HG03159 (cell line): Measurements from ENCODE around the gene PCLO.
"Not testable (repeated sequence)": the region's sequence is repeated elsewhere in the genome, so short reads cannot be mapped to it uniquely, and the experiment has no call there.

Experiments
- ATAC-seq: cut with Tn5 transposase; IDR thresholded peaks from one replicate; pipeline ENCODE4 v1.9.1; 2021; ENCODE audit warnings: mild to moderate bottlenecking, moderate library complexity; ENCODE audit not compliant: unreplicated experiment

Gene PCLO

GRCh38 chr7:82745117-82745516 lies 417.6 kb downstream of the PCLO start:
- ATAC-seq = no peak

- no peak for ATAC-seq
Measured at GRCh38 chr7:82742163-82742562, 420.5 kb downstream of the PCLO start.

DNA sequence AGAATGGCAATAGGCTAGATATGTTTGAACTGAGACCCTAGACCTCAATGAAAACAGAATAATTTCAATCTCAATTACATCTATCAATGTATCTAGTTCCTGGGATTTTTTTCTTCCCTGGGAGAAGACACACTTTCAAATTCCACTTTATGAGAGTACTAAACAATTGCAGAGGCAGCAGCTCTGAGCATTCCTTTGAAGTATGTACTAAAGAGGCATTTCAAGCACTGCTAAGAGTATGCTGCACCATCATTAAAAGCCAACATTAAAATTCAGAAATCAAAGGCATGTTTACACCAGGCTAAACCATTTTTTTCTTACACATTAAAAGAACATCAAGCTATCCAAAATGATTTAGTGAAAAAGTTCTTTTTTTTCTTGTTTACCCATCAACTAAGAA lies 421.2 kb downstream of the PCLO start:
- no peak for ATAC-seq

DNA sequence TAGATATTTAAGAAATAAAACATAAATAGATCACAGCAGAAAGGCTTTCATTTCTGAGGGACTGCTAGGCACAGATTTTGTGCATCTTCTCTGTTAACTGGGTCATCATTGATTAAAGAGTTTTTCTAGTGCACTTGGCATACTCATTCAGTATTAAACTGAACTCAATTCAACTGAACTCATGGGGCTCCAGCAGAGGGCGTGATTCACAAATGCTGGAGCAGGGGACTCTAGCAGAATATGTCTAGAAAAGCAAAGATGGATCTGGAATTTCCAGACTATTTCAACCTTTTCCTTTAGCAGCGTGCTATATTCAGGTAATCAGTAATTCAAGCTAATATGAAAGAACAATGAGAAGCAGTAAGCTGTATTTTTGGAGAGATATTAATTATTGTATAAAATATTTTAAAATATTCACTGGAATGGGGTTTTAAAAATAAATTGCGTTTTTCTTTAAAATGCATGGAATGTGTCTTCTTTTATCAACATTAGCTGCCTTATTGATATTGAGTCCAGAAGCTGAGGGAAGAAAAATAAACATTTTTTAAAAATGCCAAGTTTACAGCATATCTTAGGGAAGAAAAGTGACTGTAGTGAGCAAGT lies 422.3 kb downstream of the PCLO start:
- ATAC-seq = no peak

- ATAC-seq = no peak
Measured at GRCh38 chr7:82736633-82737032, 426.1 kb downstream of the PCLO start.

- ATAC-seq = no peak
Measured at GRCh38 chr7:82732677-82733076, 430.0 kb downstream of the PCLO start.

DNA sequence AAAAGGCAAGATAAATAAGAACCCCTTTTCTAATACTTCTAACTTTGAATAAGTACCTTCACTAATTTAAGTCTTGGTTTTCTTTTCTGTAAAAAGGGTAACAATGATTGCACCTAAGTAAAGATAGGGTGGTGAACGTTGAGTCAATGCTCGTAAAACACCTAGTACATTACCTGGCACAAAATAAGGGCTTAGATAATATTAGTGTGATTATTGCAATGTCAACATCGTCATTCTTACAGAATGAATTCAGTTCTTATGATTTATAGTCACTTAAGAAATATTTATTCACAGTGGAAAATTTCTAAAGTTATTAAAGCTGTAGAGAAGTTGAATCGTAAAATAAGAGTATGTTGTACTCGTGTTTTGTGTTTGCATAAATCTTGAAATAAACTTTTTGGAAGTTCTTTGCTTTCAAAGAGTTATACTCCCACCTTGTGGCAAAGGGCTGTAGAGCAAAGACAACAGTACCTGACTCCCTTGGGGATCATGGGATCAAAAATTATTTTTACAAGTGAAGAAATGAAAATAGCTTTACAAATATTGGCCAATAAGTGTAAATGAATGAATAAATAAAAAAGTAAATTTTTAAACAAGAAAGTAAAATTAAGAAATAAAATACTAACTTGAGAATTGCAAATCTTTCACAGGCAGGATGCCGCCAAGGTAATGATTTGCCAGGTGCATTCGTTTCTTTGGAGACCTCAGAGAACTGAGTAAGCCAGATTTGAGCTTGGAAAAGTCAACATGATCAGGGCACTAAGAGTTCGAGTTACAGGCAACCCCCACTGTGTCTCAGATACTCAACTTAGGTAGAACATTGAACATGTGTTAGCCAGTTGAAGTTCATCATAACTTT lies 433.3 kb downstream of the PCLO start:
- ATAC-seq = peak; percentile 61

- no peak for ATAC-seq
Measured at GRCh38 chr7:82726038-82726800, 436.5 kb downstream of the PCLO start.

DNA sequence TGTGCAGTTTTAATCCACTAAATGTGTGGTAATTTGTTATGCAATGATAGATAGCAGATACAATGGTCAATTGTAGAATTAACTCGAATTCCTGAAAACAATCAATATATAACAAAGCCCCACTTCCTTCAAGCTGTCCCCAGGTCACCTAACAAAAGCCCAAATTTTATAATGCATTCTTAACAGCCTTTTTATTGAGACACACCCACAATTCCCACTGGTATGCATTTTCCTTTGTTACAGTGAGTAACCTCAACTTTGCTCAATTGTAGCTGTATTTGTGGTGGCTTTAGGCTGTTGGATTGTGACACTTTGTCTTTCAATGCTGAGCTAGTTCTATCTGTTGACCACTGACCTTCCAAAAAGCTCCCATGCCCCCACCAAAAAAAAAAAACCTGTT lies 439.3 kb downstream of the PCLO start:
- ATAC-seq = no peak

DNA sequence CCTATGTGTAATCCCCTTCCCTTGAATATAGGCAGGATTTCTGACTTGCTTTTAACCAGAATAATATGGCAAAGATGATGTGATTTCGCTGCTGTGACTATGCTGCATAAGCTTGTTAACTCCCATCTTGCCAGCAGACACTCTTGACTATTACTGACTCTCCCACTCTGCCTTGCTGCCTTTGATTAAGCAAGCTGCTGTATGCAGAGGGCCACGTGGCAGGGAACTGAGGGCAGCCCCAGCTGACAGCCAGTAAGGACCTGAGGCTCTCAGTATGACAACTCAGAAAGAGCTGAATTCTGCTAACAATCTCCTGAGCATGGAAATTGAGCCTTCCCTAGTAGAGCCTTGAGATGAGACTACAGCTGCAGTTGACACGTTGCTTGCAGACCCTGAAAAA lies 439.7 kb downstream of the PCLO start:
- ATAC-seq = no peak

DNA sequence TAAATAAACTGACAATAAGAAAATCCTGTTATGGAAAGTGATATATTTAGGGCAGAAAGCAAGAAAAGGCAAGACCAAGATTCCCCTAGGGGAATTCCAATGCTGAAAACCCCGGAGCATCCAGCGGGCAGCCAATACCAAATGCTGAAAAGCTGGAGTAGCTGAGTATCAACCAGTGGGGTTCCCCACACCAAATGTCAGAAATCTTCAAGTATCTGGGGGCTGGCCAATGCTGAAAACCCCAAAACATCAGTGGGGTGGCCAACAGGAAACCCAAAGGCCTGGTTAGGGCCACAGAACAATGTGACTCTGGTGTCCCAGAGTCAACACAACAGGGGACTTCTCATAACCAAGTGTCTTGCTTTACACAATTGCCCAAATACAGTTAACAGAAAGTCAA lies 447.3 kb downstream of the PCLO start:
- no peak for ATAC-seq

GRCh38 chr7:82714883-82715282 lies 447.8 kb downstream of the PCLO start:
- ATAC-seq = no peak

DNA sequence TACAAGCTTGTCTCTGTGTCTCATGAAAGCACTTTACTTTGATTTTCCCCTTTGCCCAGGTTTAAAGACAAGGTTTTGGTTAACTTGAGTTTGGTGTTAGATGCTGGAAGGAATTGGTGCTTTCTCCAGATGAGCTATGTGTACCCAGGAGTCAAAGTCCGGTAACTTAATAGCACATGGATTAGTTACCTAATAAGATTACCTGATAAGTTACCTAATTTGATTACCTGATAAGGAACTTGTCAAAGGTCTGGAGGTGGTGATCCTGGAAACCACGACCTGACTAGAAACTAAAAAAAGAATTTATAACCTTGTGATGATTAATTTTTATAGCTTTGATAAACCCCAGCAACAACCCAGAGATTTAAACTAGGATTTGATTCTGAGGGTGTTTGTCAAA lies 449.2 kb downstream of the PCLO start:
- ATAC-seq = no peak

DNA sequence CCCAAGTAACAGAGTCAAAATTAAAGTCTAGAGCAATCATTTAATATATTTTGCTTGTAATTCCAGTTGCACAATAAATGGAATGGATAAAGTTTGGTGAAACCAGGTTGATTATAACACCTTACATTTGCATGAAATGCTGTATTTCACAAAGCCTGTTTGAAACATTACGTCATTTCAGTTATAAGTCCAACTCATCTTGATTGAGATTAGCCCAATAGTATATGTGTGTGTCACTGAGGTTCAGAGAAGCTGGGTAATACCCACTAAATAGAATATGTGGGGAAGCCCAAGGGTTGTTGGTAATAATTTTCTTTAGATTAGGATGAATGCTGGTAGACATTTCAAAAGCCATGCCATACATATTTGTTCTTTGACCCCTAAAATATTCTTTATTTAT lies 456.3 kb downstream of the PCLO start:
- not testable (repeated sequence) for ATAC-seq

GRCh38 chr7:82705517-82706260 lies 457.0 kb downstream of the PCLO start:
- ATAC-seq = no peak

DNA sequence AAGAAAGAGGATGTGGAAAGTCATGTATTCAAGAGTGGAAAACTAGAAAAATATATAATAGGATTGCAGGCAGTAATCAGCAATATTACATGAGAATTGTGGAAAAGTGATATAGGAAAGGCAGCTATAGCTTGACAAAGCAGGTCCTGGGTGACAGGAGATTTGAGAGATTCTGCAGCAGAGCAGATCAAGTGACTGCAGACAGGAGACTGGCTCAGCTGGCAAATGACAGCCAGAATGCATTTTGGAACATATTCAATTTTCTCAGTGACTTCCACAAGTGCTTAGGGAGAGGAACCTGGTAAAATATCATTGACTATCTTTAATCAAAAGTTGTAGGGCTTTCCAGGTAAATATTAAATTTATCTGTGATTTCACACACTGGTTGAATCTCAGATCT lies 458.6 kb downstream of the PCLO start:
- no peak for ATAC-seq
